Medulla oblongata (tissue), 1 donor: ENCODE measurements around the gene PANK4.

Source experiments
- DNase-seq: peaks from one replicate; pipeline ENCODE4 v3.0.0-alpha.2; 2015; ENCODE audit errors: extremely low spot score

PANK4 gene

GRCh38 chr1:2476061-2476999, 50.1 kb downstream of the PANK4 start, which contains the start of gene PLCH2:
Gene PLCH2 (plus strand): TSS chr1:2476289. CDS start chr1:2476589, 300 bp downstream.
- DNase-seq: no peak

DNA sequence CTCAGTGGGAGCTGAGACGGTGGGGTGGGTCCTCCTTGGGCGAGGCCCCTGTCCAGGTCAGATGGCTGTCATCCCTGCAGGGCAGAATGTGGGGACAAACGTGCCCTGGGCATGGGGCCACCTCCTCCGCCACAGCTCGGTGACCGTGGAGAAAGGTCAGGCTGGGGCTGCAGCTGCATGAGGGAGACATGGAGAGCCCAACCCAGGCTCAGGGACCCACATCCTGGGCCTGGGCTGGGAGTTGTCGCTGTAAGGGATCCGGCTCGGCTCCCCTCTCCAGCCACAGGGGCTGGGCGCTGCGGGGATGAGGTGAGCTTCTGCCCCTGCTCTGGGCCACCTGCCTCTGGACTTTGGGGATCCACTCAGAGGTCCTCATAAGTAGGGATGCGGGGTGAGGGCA, 50.8 kb downstream of the PANK4 start:
- DNase-seq: no peak

- no peak for DNase-seq
Observed at GRCh38 chr1:2474933-2475371, 51.4 kb downstream of the PANK4 start.

DNA sequence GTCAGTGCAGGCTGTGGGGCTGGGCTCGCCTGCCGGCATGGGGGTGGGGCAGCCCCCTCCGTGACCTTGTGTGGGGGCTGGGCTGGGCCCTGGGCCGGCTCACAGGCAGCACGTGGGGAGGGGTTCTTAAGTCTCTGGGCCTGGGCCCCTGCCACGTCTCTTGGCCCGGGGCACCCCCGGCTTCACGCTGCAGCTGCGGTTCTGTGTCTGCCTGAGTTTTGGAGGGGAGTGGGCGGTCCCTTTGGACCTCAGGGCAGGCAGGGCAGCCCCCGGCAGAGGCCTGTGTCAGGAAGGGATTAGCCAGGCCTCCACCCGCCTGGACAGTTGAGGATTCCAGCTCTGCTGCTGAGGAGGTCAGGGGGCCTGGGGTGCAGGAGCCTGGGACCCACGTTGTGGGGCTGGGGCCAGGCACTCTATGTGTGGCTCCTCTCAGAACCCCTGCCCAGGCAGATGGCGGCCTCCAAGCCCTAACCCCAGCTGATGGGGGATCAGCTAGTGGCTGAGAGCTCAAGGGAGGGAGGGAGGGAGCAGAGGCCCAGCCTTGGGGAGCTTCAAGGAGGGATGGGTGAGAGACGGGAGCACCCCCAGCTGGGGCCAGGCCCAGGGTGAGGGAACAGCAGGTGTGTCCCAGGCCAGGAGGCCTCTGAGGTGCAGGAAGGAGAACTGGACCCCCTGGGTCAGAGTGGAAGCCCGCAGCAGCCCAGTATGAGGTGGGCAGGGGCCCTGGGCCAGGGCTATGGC, 52.1 kb downstream of the PANK4 start:
- DNase-seq: no peak

DNA sequence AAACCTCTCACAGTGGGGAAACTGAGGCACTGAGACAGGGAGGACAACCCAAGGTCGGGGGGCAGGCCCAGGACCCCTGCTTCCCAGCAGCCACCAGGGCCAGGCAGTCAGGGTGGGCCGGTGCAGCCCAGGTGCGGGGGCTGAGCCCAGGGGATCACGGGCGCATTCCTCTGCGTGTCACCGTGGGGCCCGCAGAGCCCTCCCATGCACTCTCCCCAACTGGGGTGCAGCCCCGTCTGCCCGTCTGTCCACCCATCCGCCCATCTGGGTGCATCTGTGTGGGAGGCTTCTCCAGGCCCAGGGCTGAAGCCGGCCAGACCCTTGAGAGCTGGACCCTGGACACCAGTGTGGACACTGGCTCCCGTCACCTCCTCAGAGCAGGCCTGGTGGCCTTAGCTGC, 53.2 kb downstream of the PANK4 start:
- no peak for DNase-seq

GRCh38 chr1:2472561-2473177, 53.7 kb downstream of the PANK4 start:
- no peak for DNase-seq

DNA sequence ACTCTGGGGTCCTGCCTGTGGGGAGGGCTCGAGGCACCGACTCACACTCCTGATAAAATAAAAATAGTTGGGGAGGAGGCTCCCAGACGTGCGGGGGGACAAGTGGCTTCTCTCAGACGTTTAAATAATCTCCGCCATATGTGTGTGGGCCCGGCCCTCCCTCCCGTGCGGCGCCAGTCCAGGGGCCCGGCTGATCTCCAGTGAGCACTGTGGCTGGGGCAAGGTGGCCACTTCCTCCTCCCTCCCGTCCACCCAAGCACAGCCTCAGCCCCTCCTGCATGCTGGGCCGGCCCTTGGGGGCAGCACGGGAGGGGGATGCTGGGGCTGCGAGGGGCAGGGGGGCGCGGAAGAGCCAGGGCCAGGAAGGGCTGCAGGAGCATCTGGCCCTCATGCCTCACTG, 54.3 kb downstream of the PANK4 start:
- DNase-seq: no peak

DNA sequence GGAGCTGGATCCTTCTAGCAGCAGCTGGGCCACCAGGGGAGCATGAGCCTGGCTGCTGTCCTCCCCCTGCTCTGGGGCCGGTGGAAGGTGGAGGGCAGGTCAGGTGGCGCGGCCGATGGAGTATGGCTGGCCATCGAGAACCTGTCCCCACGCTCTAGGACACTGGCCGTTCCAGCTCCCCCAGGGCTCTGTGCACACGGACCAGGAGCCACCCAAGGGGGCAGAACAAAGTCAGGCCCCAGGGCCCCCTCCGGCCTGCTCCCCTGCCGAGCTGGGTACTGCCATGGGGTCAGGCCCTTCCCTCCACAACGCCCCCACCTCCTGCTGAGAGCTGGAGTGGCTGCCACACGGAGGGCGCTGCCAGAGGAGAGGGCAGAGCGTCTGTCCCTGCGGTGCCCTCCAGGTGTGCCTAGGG, 54.8 kb downstream of the PANK4 start:
- no peak for DNase-seq

- no peak for DNase-seq
Observed at GRCh38 chr1:2471159-2471471, 55.3 kb downstream of the PANK4 start.

- no peak for DNase-seq
Observed at GRCh38 chr1:2470290-2471158, 55.9 kb downstream of the PANK4 start.

DNA sequence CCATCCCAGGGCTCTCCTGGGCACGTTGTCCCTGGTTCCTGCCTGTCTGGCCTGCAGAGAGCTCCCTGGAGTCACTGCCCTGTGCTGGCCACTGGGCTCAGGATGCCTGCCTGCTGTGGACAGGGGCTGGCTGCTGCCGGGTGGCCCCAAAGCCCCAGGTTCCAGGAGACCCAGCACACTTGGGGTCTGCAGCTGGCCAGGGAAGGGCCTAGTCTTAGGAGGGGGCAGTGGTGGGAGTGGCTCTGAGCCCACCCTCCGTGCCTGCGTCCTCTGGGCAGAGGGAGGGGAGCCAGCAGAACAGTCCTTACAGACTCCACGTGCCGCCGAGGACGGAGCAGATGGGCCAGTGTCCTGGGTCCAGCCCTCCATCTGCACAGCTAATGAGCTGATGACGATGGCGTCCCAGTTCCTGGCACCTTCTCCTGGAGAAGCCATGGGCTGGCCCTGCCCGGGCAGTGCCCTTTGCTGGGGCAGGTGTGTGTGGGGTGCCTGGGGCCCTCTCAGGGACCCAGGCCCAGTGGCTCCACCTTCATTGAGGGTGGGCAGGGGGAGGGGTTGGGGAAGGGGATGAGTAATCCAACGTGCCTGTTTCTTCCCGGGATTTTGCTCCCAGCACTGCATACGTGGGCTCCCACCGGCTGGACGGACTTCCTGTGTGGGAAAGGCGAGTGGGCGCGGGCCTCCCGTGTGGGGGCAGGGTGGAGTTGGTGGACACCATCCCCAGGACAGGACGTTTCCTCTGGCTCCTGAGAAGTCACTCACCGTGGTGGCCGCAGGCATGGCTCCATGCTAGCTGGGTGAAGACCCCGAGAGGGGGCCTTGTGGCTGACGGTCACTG, 57.1 kb downstream of the PANK4 start:
- DNase-seq: no peak

DNA sequence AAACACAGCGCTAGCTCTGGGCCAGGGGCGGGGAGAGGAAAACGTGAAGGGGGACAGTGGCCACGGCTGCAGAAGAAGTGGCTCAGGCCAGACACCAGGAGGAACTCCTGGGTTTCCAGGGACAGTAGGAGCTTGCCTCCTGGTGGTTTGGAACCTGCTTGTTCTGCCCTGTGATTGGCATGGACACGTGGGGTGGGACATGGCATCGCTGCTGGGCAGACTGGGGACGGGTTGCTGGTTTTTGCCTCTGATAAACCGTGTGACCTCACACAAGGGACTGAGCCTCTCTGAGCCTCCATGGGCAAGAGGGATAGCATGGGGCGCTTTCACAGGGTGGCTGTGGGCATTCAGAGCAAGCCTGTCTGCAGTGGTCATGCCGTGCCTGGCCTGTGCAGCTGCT, 57.9 kb downstream of the PANK4 start:
- no peak for DNase-seq

DNA sequence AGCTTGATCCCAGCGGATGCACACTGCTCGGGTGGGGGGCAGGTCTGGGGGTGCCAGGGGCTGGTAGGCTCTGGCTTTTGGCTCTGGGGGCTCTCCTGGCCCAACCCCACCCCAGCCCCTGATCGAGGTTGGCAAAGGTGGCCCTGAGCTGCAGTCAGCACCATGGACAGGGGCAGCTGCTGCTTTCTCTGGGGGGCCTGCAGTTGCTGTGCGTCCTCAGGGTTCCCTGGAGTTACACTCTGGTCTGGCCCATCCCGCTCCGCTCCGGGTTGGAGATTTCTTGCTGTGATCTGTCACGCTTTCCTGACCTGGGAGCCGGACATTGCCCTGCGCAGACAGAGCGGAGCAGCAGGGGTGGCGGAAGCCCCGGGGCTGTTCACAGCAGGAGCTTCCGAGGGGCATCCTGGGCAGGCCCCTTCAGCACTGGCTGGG, 58.3 kb downstream of the PANK4 start:
- no peak for DNase-seq

DNA sequence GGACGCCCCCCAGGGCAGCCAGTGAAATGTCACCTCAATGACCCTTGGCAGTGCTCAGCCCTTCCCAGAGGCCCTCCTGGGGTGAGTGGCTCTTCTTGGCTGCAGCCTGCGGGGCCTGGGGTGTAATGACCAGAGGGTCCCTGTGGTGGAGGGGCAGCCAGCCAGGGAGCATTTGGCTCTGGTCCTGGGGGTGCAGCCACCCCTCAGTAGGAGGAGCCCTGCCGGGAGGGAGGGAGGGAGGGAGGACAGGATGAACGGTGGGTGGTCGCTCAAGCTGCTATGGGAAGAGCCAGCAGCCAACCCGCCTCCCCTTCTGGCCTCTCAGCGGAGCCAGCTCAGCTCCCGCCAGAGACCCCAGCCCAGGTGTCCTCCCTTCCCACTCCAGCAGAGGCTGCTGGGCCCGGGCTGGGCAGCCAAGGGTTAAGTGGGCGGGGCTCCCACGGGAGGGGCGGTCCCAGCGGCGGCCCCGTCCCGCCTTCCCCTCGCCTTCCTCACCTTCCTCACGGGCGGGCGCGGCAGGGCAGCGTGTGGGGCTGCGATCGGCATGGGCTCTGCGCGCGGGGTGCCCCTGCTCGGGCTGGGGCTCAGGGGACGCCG, 59.3 kb downstream of the PANK4 start:
- no peak for DNase-seq

DNA sequence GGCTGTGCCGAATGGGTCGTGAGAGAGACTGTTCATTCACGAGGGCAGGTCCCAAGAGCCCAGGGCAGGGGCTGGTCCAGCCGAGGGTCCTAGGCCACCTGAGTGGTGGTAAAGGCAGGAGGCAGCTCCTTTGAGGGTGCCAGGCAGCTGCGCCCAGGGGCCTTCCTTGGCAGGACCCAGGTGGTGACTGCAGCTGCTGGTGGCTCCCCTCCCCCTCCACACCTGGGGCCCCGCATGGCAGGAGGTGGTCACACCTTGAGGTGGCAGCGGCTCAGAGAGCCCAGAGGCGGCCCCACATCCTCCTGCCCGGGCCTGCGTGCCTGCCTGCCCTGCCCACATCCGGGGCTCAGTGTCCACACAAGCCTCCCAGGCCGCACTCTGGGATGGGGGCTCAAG, 60.1 kb downstream of the PANK4 start:
- DNase-seq: no peak

- DNase-seq: no peak
Observed at GRCh38 chr1:2465371-2466269, 60.8 kb downstream of the PANK4 start.

DNA sequence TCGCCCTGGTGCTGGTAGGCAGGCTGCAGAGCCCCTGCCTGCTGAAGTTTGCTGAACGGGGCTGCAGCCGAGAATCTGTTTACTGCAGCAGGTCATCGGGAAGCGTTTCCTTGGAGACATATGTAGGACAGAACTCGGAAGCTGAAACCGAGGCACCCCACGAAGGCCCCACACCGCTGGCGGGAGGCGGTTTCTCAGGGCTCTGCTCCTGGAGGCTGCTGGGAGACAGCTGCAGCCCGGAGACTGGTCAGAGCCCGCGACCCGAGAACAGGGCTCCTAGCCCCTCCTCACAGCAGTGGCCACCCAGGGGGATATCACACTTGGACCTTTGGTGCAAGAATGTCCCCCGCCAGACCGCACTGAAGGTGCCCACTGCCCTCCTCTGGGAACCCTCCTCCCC, 63.0 kb downstream of the PANK4 start:
- no peak for DNase-seq

- DNase-seq: no peak
Observed at GRCh38 chr1:2462819-2463218, 63.6 kb downstream of the PANK4 start.
